Stimulated activated CD8-positive, alpha-beta memory T cell treated with anti-CD3 and anti-CD28 coated beads, Interleukin-12 subunit alpha, Interleukin-12 subunit beta, amount 100 ng/mL, for 4 hours (primary cell): Measurements from ENCODE around the gene ZC3HAV1L.
"Not testable (repeated sequence)": the region's sequence is repeated elsewhere in the genome, so short reads cannot be mapped to it uniquely, and the experiment has no call there.

Experiments
- DNase-seq: peaks from one replicate; pipeline ENCODE4 v3.0.0-alpha.2; 2020; ENCODE audit warnings: low read depth

Gene ZC3HAV1L

GRCh38 chr7:139054101-139054500 is 18.3 kb upstream of the ZC3HAV1L start:
- DNase-seq: no peak

GRCh38 chr7:139051655-139052054 is 15.8 kb upstream of the ZC3HAV1L start:
- DNase-seq: no peak

GRCh38 chr7:139049936-139050335 is 14.1 kb upstream of the ZC3HAV1L start:
- no peak for DNase-seq

DNA sequence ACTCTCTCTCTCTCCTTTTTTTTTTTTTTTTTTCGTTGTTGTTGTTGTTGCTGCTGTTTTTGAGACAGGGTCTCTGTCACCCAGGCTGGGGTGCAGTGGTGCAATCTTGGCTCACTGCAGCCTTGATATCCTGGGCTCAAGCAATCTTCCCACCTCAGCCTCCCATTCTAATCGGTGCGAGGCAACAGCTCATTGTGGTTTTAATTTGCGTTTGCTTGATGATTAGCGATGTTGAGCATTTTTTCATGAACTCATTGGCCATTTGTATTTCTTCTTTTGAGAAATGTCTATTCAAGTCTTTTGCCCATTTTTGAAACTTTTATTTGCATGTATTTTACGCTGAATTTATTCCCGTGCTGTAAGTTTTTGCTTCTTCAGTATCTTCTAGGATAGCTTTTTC is 13.3 kb upstream of the ZC3HAV1L start:
- no peak for DNase-seq

DNA sequence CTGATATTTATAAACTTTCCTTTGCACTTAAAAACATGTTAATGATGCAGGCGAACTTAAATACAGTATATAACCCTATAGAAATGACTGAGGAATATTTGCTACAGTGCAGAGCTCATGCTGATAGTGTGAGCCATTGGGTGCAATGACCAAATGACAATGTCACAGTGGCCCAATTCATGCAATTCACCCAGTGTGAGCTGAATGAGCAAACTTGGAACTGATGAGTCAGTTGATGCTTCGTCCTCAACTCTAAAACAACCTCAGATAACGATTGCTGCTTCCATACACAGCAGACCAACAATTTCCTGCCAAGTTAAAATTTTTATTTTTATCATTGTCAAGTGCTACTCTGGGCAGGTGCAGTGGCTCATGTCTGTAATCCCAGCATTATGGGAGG is 12.1 kb upstream of the ZC3HAV1L start:
- no peak for DNase-seq

DNA sequence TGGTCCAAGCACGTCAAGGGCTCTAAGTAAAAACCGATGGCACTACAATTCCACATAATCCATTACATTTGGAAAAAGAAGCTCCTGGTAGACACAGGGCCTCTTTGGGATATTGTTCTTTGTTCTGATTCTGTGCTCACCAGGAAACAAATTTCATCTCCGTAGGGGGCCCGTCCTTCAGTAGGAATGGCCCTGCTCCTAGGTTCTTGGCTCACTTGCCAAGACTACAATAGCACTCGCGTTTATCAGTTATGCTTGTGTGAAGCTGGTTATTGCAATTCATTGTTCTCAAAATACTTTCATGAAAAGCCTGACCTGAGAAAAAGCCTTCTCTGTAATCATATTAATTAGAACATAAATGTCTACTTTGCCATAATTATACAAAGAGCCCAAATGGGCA is 10.3 kb upstream of the ZC3HAV1L start:
- DNase-seq: no peak

DNA sequence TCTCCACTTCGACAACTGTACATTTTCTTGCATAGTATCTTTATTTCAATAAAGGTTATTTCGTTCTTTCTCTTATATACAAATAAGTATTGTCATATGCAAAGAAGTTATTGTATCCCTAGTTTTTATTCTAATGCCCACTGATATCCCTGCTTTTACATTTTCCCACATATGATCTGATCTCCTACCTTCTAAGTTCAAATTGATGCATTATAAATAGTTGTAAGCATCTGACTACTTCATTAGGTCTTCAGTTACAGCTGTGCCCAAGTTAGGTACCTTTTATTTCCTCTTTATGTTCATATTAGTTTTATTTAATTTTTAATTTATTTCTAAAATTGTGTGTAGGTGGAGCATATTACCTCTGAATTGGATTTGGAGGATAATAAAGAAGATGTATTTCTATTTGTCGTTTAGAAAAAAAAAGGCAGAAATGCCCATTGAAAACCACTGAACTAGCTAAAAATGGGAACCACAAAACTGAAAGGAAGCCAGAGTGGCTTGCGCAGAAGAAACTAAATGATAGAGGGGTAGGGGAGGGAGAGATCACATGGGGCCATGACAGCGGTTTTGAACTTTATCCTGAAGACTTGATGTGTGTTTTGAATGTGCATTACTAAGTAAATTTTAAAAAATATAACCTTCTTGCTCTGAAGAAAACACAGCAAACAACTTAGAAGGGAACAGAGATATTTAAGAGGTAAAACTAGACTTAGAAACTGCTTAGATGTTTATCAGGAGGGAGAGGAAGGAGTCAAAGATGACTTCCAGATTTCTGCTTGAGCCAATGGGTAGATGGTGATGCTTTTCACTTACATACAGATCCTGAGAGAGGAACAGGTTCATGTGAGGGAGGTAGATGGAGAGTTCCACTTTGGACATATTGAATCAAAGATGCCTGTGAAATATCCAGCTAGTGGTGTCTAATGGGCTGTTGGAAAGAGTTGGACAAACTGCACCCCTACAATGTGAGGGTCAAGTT is 9.3 kb upstream of the ZC3HAV1L start:
- no peak for DNase-seq

- DNase-seq: peak; percentile 61
These were observed 8.3 kb upstream of the ZC3HAV1L start for GRCh38 chr7:139043823-139044812.

GRCh38 chr7:139041378-139042085 is 5.7 kb upstream of the ZC3HAV1L start:
- DNase-seq: no peak

DNA sequence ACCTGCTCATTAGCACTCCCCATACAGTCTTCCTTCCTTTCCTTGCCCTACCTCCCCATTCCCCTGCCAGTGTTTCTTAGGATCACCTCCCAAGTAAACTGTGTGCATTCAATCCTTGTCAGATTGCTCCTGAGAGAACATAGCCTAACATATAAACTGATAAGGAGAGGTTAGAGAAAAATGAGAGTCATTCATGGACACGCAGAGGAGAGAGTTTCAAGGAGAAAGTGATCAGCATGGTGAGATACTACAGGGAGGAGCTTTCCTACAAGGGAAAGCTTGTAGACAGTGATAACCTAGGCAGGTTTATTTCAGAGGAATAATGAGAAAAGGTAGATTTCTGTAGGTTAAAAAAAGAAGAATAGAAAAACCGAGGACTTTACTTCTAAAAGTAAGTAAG is 2.8 kb upstream of the ZC3HAV1L start:
- no peak for DNase-seq

DNA sequence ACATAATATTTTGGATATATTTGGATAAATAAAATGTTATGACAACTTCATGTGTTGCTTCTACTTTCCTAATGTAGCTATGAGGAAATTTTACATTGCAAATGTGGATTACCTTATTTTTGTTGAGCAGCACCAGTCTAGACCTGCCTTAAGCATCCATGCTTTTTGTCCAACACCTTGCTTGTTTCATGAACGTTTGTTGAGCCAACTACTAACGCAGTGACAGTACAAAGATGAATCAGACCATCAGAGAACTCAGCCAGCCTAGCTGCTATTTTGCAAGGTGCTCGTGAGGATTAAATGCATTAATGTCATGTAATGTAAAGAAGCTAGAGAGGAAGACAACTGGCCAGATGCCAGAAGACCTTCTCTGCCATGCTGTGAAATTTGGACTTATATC is 1.1 kb upstream of the ZC3HAV1L start:
- DNase-seq: no peak

DNA sequence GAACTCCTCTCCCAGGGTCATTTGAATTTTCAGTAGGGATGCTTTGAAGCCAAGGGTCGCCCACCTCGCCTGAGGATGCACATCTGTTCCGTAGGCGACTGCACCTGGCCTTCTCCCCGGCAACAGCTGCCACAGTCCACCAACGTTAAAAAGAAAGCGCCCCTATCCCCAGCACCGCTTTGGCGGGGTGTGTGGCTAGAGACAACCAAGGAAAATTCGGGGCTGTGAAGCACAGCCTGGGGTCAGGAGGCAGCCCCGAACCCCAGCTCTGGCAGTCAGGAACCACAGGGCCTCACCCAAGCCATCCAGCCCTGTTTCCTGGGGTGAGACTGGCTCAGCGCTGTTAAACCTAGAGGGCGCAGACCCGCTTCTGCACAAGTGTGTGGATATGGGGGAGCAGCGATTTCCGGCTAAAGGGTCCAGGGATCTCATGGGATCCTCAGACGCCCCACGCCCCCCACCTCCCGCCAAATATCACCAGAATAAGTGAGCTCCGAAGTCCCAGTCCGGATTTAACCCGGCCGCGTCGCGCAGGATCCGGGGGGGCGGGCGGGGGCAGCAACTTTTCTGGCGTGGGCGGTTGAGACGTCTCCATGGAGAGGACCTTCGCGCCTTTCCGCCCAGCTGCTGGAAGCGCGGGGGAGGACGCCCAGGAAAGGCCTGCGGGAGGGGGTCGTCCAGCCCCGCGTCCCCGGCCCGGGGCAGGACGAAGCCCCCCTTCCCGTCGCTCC is 822 bp downstream of the ZC3HAV1L start:
- peak; percentile 16 for DNase-seq

DNA sequence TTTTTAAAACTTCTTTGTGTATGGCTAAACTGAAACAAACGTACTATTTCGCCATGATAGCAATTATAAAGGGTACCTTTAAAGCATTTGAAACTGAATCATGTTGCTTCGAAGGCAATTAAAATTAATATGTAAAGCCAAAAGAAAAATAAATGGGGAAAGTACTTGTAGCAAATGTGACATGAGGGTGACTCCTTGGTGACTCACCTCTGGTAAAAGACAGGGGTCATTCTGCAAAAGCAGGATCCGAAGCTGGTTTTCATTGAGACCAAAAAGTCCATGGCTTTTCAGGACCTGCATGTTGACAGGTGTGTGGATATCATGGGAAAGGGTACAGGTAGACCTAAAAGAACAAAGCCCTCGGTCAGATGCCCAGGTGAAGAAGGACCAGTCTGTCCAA is 1.5 kb downstream of the ZC3HAV1L start:
- DNase-seq: no peak

DNA sequence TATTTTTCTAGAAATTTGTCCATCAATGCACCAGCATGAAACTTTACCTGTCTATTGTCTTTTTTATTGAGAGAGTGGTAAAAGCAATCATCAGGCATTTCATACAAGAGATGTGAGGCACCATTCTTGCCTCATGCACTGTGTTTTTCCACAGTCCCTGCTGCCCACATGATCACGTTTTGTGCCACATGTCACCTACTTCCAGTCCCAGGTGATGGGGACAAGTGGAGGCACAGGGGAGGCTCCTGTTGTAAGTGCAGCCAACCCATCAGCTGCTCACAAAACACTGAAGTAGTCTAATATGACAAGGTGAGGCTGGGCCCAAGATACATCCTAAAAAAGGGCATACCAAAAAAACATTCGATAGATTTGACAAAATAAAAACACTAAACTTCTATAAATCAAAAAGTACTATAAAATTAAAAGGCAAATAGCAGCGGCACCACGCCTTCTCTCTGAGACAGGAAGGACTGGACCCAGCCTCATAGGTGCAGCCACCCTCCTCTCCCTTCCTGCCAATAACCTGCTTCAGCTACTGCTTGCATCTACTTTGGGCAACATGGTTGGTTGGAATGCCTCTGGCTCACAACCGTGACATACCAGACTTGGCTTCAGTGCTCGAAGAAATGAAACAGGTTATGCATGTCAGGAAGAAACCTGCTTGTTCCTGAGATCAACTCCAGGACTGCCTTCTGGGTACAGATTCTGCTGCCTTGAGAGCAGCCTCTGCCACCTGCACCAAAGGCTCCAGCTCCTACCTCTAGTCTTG is 2.3 kb downstream of the ZC3HAV1L start:
- DNase-seq: no peak

DNA sequence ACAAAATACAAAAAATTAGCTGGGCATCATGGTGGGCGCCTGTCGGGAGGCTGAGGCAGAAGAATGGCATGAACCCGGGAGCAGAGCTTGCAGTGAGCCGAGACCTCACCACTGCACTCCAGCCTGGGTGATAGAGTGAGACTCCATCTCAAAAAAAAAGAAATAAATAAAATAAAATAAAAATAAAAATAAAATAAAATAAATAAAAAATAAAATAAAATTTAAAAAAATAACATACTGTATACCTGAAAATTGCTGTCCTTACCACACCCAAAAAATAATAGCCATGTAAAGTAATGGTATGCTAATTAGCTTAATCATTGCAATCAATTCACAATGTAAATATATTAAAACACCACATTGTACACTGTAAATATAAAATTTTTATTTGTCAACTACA is 3.4 kb downstream of the ZC3HAV1L start:
- no peak for DNase-seq

DNA sequence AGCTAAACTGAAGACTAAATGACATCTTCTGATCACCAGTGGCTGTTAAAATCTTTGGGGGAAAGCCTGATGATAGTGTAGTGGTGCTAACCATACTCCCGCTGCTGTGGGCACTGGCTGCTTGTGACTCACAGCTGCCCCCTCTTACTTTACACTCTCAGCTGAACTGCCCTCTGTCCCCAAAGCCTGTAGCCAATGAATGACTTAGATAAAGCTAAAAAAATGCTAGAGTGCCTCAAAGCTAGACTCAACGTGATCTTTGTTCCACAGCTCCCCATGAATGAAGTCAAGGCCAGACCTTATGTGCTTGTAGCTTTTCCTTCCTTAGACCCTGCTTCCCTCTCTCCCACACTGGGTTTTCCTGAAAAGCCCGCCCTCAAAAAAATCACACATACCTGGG is 6.5 kb downstream of the ZC3HAV1L start:
- DNase-seq: no peak

- no peak for DNase-seq
These were observed 9.3 kb downstream of the ZC3HAV1L start for GRCh38 chr7:139026551-139026950.

- not testable (repeated sequence) for DNase-seq
These were observed 10.0 kb downstream of the ZC3HAV1L start for GRCh38 chr7:139025861-139026260.

GRCh38 chr7:139023076-139023475 is 12.8 kb downstream of the ZC3HAV1L start:
- DNase-seq: no peak

DNA sequence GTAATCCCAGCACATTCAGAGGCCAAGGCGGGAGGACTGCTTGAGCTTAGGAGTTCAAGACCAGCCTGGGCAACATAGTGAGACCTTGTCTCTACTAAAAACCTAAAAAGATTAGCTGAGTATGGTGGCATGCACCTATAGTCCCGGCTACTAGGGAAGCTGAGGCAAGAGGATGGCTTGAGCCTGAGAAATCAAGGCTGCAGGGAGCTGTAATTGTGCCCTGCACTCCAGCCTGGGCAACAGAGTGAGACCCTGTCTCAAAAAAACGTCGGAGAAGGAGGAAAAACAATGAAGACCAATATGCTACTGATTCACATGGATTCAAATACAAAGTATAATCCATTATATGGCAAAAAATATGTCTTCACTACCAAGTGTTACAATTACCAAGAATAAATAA is 13.6 kb downstream of the ZC3HAV1L start:
- DNase-seq: no peak

GRCh38 chr7:139018910-139019309 is 16.9 kb downstream of the ZC3HAV1L start:
- DNase-seq: no peak
